EH (cell line): ENCODE measurements around the gene NAA80.
A peak's percentile ranks its signal among the peaks of the same experiment; 100 is the strongest.

ENCODE experiments used
- DNase-seq: peaks from one replicate; pipeline ENCODE4 v3.0.0-alpha.2; 2015; ENCODE audit warnings: low read depth

Gene NAA80

DNA sequence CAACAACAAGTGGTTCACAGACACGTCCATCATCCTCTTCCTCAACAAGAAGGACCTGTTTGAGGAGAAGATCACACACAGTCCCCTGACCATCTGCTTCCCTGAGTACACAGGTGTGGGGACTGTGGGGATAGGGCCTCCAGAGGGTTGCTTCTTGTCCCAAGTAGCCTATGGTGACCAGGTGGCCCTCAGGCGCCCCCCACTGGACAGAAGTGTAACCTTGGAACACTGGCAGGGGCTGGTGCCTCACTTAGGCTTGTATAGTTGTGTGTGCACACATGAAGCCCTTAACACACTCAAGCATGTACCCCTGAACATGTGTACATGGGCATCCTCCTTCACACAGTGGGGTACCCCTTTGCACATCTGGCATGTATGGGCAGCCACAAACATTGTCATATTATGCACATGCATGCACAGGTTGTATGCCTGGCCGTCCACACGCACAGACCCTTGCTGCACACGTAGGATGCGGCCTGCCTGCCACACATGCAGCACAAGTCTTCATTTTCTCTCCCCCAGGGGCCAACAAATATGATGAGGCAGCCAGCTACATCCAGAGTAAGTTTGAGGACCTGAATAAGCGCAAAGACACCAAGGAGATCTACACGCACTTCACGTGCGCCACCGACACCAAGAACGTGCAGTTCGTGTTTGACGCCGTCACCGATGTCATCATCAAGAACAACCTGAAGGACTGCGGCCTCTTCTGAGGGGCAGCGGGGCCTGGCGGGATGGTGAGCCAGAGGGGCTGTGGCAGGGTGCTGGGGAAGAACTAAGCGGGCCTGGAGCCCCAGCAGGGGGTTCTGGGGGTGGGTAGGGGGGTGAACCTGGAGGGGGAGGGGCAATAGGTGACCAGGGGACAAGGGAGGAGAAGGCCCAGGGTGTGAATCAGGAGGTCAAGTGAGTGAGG lies 42.0 kb downstream of the NAA80 start:
- DNase-seq, result peak; percentile 52

DNA sequence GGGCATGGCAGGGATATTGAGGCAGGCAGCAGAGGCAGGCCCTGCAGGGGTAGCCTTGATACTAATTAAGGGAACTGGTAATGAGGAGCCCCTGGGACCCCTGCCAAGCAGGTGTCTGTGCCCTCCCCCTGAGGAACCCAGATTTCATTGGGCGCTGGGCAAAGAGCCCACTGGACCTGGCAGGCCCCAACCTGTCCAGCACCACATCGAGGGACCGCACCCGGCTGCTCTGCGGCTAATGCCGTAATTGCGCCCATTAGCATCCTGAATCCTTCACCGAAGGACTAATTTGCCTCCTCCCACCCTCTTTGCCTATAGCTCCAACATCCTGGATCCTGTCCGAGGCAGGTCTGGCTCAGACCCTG lies 44.0 kb downstream of the NAA80 start:
- DNase-seq, result no peak

GRCh38 chr3:50254577-50255250 lies 44.5 kb downstream of the NAA80 start:
- DNase-seq, result peak; percentile 51

GRCh38 chr3:50251220-50251619 lies 48.0 kb downstream of the NAA80 start:
- peak; percentile 91 for DNase-seq

GRCh38 chr3:50250514-50250913 lies 48.7 kb downstream of the NAA80 start:
- DNase-seq, result no peak

GRCh38 chr3:50249457-50249856 lies 49.7 kb downstream of the NAA80 start:
- DNase-seq, result no peak

- peak; percentile 70 for DNase-seq
Observed at GRCh38 chr3:50248387-50248786, 50.8 kb downstream of the NAA80 start.

GRCh38 chr3:50246517-50246954 lies 52.7 kb downstream of the NAA80 start:
- peak; percentile 99 for DNase-seq
